Liver (tissue), 9 donors: ENCODE measurements around the gene SLCO1A2. TPM values are rescaled to one million over a fixed set of nuclear protein-coding genes. Genes with fewer than 3 reads are reported as not detected.
A peak's percentile ranks its signal among the peaks of the same experiment; 100 is the strongest.

ENCODE experiments used
- DNase-seq: peaks from one replicate; pipeline ENCODE4 v3.0.0-alpha.2; 2017; ENCODE audit warnings: low spot score
- H3K27ac ChIP-seq, 2 donors: one replicate each; pipeline ENCODE4 v1.7.0; 2013; ENCODE audit warnings: inconsistent platforms in 2 of 2, low read length in 2 of 2, control low read depth in 1 of 2, low read depth in 1 of 2, mild to moderate bottlenecking in 1 of 2
- H3K27me3 ChIP-seq, 4 donors: one replicate each; pipeline versions ENCODE4 v1.6.1 to v1.7.0; 2013; ENCODE audit warnings: low read length in 3 of 4, inconsistent platforms in 1 of 4, mild to moderate bottlenecking in 1 of 4, moderate library complexity in 1 of 4; ENCODE audit not compliant: control insufficient read depth in 4 of 4, insufficient read depth in 4 of 4
- H3K36me3 ChIP-seq, 4 donors: one replicate each; pipeline versions ENCODE4 v1.6.1 to v1.7.0; 2013; ENCODE audit warnings: low read length in 3 of 4, mild to moderate bottlenecking in 3 of 4, low read depth in 1 of 4, moderate library complexity in 1 of 4; ENCODE audit not compliant: control insufficient read depth in 4 of 4, insufficient read depth in 3 of 4
- H3K4me1 ChIP-seq, 4 donors: one replicate each; pipeline versions ENCODE4 v1.6.1 to v1.7.0; 2013; ENCODE audit warnings: low read length in 3 of 4, mild to moderate bottlenecking in 3 of 4, moderate library complexity in 1 of 4; ENCODE audit not compliant: control insufficient read depth in 4 of 4, insufficient read depth in 4 of 4
- H3K4me3 ChIP-seq, 3 donors: one replicate each; pipeline versions ENCODE4 v1.6.1 to v1.7.0; 2013; ENCODE audit warnings: low read length in 3 of 3, control low read depth in 1 of 3, low read depth in 1 of 3, mild to moderate bottlenecking in 1 of 3
- H3K9ac ChIP-seq, 2 donors: one replicate each; pipeline ENCODE4 v1.7.0; 2013; ENCODE audit warnings: low read length in 2 of 2, mild to moderate bottlenecking in 2 of 2, moderate library complexity in 2 of 2, control low read depth in 1 of 2, low read depth in 1 of 2
- H3K9me3 ChIP-seq, 4 donors: one replicate each; pipeline versions ENCODE4 v1.6.1 to v1.7.0; 2013; ENCODE audit warnings: low read length in 3 of 4; ENCODE audit not compliant: control insufficient read depth in 4 of 4
- FOXA1 ChIP-seq: IDR thresholded peaks from 2 replicates; pipeline ENCODE4 v1.6.1; 2016; ENCODE audit warnings: antibody characterized with exemption
- GABPA ChIP-seq, 2 donors: IDR thresholded peaks in 1 of 2; conservative IDR thresholded peaks in 1 of 2; 2 replicates each; pipeline ENCODE4 v1.6.1; 2016; ENCODE audit warnings: antibody characterized with exemption in 2 of 2, mild to moderate bottlenecking in 1 of 2, moderate library complexity in 1 of 2
- HNF4A ChIP-seq, 2 donors: conservative IDR thresholded peaks; 2 replicates each; pipeline ENCODE4 v1.6.1; 2016; ENCODE audit warnings: antibody characterized with exemption in 2 of 2, mild to moderate bottlenecking in 2 of 2
- HNF4G ChIP-seq: IDR thresholded peaks from 2 replicates; pipeline ENCODE4 v1.6.1; 2016; ENCODE audit warnings: antibody characterized with exemption
- NR2F2 ChIP-seq: IDR thresholded peaks from 2 replicates; pipeline ENCODE4 v1.6.1; 2016; ENCODE audit warnings: antibody characterized with exemption
- RAD21 ChIP-seq, 2 donors: IDR thresholded peaks; 2 replicates each; pipeline ENCODE4 v1.6.1; 2016; ENCODE audit warnings: antibody characterized with exemption in 2 of 2, mild to moderate bottlenecking in 2 of 2
- REST ChIP-seq: IDR thresholded peaks from 2 replicates; pipeline ENCODE4 v1.6.1; 2016; ENCODE audit warnings: antibody characterized with exemption, mild to moderate bottlenecking
- YY1 ChIP-seq: IDR thresholded peaks from 2 replicates; pipeline ENCODE4 v1.6.1; 2016; ENCODE audit warnings: antibody characterized with exemption, mild to moderate bottlenecking
- WGBS: extraction: QIAGEN DNeasy Blood & Tissue Kit; methylation state at CpG from one replicate; pipeline ENCODE4 v1.1.7; 2013; 5-methylcytosine and 5-hydroxymethylcytosine counted together
- polyA plus RNA-seq, 2 donors: library from polyadenylated mRNA; stranded (reverse) in 1 of 2; unstranded in 1 of 2; fragments of 200-250 nt in 1 of 2; fragments of >200 nt in 1 of 2; fragmentation: Nextera tagmentation in 1 of 2; extraction: Ambion mirVana in 1 of 2; gene quantifications; one replicate each; pipeline versions ENCODE4 v1.2.1 to v1.2.3, GENCODE V29; 2013 to 2015
- total RNA-seq, 2 donors: library from RNA; depleted of rRNA; stranded (reverse); fragments of >200 nt; gene quantifications; one replicate each; pipeline ENCODE4 v1.2.3, GENCODE V29; 2014
- TF ChIP-seq, protein P1 (sequence below): IDR thresholded peaks from 2 replicates; pipeline ENCODE4 v1.6.1; 2016; ENCODE audit warnings: antibody characterized with exemption
- TF ChIP-seq, protein P2 (sequence below): IDR thresholded peaks from 2 replicates; pipeline ENCODE4 v1.6.1; 2016; ENCODE audit warnings: antibody characterized with exemption
- donor health status: healthy.
- donor health status: healthy.
- donor health status: healthy.
- donor health status: healthy.
- donor health status: healthy.

The SLCO1A2 gene
- total and polyA plus RNA-seq, 4 donors = 0.17 to 1.8 (median 0.60) TPM; not detected in 1

DNA sequence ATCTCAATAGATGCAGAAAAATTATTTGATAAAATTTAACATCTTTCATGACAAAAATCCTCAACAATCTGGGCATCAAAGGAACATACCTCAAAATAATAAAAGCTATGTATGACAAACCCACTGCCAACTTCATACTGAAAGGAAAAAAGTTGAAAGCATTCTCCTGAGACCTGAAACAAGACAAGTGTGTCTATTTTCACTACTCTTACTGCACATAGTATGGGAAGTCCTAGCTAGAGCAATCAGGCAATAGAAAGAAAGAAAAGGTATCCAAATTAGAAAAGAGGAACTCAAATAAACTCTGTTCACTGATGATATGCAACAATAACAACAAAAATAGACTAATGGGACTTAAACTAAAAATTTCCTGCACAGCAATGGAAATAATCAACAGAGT lies 113.6 kb downstream of the SLCO1A2 start (continued):
- TF ChIP-seq REST (no peak), FOXA1 (no peak)
- TF ChIP-seq, protein P1, sequence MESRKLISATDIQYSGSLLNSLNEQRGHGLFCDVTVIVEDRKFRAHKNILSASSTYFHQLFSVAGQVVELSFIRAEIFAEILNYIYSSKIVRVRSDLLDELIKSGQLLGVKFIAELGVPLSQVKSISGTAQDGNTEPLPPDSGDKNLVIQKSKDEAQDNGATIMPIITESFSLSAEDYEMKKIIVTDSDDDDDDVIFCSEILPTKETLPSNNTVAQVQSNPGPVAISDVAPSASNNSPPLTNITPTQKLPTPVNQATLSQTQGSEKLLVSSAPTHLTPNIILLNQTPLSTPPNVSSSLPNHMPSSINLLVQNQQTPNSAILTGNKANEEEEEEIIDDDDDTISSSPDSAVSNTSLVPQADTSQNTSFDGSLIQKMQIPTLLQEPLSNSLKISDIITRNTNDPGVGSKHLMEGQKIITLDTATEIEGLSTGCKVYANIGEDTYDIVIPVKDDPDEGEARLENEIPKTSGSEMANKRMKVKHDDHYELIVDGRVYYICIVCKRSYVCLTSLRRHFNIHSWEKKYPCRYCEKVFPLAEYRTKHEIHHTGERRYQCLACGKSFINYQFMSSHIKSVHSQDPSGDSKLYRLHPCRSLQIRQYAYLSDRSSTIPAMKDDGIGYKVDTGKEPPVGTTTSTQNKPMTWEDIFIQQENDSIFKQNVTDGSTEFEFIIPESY = no peak

DNA sequence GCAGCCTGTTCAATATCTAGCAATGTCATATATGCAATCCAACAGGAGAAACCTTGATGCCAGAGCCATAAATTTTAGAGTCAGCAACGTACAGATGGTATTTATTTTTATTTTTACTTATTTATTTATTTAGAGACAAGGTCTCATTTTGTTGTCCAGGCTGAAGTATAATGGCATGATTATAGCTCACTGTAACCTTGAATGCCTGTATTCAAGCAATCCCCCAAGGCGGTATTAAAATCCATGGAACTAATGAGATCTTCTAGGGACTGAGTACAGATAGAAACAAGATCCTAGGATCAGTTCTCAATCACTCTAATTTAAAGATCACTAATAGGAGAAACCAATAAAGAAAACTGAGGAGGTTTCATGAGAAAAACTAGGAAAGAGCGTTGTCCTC lies 114.5 kb downstream of the SLCO1A2 start:
- no peaks in the 10 kb centered on the region for H3K9me3 ChIP-seq
- no peaks in the 10 kb centered on the region for H3K4me1 ChIP-seq
- no peak overlapping the region for H3K27ac ChIP-seq
- no peak for DNase-seq
- 86% methylated on average over 3 of the region's 3 CpGs for WGBS
- no peaks in the 10 kb centered on the region for H3K27me3 ChIP-seq
- peaks cover 2 to 55% (median 13%) of the 10 kb centered on the region in 4 donors for H3K36me3 ChIP-seq
- no peak overlapping the region for H3K4me3 ChIP-seq
- H3K9ac ChIP-seq = no peak overlapping the region
- TF ChIP-seq, protein P1 = no peak
- TF ChIP-seq NR2F2 (no peak), HNF4G (no peak), RAD21 (IDR thresholded peaks at IDR 0.05) (no peak), GABPA (IDR thresholded peaks at IDR 0.05 in 1 of 2, conservative IDR thresholded peaks at IDR 0.05 in 1 of 2) (no peak)
- TF ChIP-seq, protein P2, sequence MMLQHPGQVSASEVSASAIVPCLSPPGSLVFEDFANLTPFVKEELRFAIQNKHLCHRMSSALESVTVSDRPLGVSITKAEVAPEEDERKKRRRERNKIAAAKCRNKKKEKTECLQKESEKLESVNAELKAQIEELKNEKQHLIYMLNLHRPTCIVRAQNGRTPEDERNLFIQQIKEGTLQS = no peak

DNA sequence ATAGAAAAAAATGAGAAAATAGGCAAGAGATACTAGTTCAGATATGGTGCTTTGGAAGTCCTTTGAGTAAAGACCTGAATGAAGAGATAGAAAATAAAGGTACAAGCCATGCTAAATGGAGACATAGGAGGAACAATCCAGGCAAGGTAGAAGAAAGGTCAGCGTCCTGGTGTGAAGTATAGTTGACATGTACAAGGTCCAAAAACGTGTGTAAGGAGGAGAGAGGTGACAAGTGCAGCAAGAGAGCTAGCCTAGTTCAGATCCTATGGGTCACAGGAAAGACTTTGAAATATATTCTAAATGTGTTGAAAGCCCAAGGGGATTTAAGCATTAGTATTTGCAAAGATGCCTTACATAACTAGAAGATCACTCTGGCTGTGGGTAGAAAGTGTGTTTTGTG lies 115.5 kb downstream of the SLCO1A2 start:
- no peak for DNase-seq
- 40% methylated on average over 2 of the region's 2 CpGs for WGBS
- Histone ChIP-seq H3K36me3 (peaks cover 2 to 49% (median 10%) of the 10 kb centered on the region in 4 donors), H3K4me3 (no peak overlapping the region), H3K9me3 (no peaks in the 10 kb centered on the region), H3K4me1 (no peaks in the 10 kb centered on the region), H3K9ac (no peak overlapping the region), H3K27ac (no peak overlapping the region), H3K27me3 (no peaks in the 10 kb centered on the region)
- TF ChIP-seq HNF4A (conservative IDR thresholded peaks at IDR 0.05) = peak; percentile 14 to 27
- no peak for TF ChIP-seq YY1

Other genes starting within 250 kb of the SLCO1A2 start
- gene SLCO1B1, start 203.7 kb downstream of the SLCO1A2 start, total RNA-seq = 100 to 1,000 TPM; 170 to 218 TPM
- 100 to 1,000 TPM; 118 to 120 TPM for gene SLCO1B1, start 203.7 kb downstream of the SLCO1A2 start, polyA plus RNA-seq
- under 1 TPM in 1 of 2 donors, not detected in 1; 0.08 TPM for gene IAPP, start 38.0 kb upstream of the SLCO1A2 start, total RNA-seq
- gene IAPP, start 38.0 kb upstream of the SLCO1A2 start, polyA plus RNA-seq = under 1 TPM in 1 of 2 donors, not detected in 1; 0.42 TPM
- gene PYROXD1, start 102.7 kb upstream of the SLCO1A2 start, total RNA-seq = 10 to 100 TPM in 1 of 2 donors, 1 to 10 TPM in 1; 6.4 to 10.6 TPM
- 1 to 10 TPM; 7.1 to 8.4 TPM for gene PYROXD1, start 102.7 kb upstream of the SLCO1A2 start, polyA plus RNA-seq
- gene RECQL, start 166.7 kb upstream of the SLCO1A2 start, total RNA-seq = 10 to 100 TPM; 14.1 to 20.1 TPM
- 10 to 100 TPM in 1 of 2 donors, 1 to 10 TPM in 1; 5.8 to 10.0 TPM for gene RECQL, start 166.7 kb upstream of the SLCO1A2 start, polyA plus RNA-seq
- 10 to 100 TPM; 11.0 to 16.5 TPM for gene GOLT1B, start 166.9 kb upstream of the SLCO1A2 start, total RNA-seq
- gene GOLT1B, start 166.9 kb upstream of the SLCO1A2 start, polyA plus RNA-seq = 10 to 100 TPM; 18.0 to 36.9 TPM
- gene SPX, start 191.4 kb upstream of the SLCO1A2 start, total RNA-seq = 1 to 10 TPM in 1 of 2 donors, under 1 TPM in 1; 0.25 to 1.2 TPM
- gene SPX, start 191.4 kb upstream of the SLCO1A2 start, polyA plus RNA-seq = 1 to 10 TPM in 1 of 2 donors, under 1 TPM in 1; 0.30 to 3.7 TPM